NCI-H2081 (cell line): ENCODE measurements around the gene DNER.
"Not testable (repeated sequence)": the region's sequence is repeated elsewhere in the genome, so short reads cannot be mapped to it uniquely, and the experiment has no call there.

Source experiments
- DNase-seq, 2 experiments: peaks; one replicate each; lab custom pipeline; 2025; lab: John Stamatoyannopoulos, UW

The DNER gene

DNA sequence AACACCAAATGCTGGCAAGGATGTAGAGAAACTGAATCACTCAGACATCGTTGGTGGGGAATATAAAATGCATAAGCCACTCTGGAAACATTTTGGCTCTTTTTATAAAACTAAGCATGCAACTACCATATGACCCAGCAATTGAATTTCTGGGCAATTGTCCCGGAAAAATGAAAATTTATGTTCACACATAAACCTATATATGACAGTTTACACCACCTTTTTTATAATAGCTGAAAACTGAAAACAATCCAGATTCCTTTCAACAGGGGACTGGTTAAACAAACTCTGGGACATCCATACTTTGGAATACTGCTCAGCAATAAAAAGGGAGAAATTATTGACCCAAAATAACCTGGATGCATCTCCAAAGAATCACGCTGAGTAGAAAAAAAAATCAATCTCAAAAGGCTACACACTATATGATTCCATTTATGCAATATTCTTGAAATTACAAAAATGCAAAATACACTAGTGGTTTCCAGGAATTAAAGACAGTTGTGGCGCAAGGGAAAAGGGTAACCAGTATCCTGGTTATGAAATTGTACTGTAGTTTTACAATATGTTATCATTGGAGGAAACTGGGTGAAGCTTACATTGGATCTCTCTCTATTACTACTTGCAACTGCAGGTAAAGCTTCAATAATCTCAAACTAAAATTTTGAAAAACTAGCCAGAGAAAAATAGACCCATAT is 313.0 kb downstream of the DNER start:
- no peak for DNase-seq

DNA sequence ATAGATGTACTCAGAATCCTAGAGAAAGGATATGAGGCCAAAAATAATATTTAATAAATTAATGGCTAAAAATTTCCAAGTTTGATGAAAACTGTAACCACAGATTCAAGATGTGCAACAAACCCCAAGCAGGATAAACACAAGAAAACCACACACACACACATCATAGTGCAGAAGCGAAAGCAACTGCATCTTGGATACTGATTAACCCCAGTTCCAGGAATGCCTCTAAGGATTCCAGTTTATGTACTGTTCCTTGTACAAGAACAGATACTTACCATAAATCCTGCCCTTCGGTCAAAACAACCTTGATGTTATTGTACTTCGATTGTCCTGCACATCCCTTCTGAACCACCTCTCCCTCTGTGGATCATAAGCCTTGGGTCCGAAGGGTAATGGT is 320.4 kb downstream of the DNER start:
- DNase-seq, result no peak

DNA sequence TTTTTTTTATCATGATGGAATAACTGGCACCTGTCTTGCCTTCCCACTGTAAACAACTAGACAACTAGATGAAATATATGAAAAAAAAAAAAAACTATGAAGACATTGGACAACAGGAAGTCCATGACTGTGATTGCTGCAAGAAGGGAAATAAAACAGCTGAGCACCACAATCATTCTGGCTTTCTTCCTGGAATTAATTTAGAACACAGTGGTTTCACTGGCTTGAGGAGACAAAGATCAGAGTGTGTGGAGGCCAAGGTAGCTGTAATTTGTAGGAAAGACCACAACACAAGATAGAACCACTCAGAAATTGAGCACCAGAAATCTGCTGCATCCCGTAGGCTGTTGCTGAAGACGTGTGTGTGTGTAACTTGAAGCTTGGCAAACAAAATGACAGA is 322.2 kb downstream of the DNER start:
- no peak for DNase-seq

DNA sequence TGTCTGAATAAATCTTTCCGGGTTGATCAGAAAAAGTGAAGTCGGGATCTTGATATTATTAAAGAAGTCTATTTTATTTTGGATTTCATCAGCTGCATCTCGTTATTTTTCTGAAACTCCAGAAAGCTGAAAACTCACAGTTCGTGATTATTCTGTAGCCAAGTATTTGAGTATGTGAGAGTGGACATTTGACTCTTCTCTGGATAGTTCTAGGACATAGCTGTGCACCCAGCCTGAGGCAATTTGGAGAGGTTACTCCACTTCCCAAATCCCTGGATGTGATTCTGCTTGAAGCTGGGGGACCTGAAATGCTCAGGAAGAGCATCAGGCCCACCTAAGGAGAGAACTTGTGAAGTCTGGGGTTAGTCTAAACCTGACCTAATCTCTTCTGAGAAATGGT is 325.6 kb downstream of the DNER start:
- DNase-seq, result no peak

DNA sequence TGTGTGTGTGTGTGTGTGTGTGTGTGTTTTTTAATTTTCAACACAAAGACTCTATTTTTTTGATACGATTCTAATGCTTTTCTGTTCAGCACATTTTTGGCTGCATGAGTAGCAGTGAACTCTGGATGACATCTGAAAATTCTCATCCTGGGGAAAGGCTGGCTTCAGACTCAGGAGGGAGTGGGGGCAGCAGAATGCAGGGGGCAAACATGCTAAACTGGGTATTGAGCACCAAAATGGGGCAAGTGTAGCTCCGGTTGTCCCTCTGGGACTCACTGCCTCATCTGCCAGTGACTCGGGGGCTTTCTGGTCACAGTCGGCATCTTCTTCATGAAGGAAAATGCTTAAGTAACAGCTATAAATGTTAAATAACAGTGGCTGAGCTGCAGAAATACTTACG is 326.5 kb downstream of the DNER start:
- no peak for DNase-seq

DNA sequence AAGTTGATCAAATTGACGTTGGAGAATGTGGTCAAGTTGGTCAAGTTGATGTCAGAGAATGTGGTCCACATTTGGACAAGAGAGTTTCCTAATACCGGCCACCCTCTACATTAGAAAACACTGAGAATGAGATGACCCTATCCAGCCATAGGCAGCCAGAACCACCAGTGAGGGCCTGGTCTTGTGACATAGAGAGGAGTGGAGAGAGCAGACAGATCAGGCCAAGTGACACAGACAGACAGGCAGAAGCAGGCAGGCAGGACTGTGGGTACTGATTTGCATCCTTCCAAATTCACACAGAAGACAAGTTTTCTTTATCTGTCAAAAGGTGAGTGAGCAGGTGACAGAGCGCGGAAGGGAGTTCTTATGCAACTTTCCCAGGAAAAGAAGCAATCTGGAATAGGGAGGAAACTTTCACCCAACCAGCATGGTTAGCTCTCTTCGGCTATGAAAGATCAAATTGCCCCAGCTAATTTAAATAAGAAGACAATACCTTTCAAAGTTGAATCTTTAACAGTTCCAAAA is 334.2 kb downstream of the DNER start:
- no peak for DNase-seq

DNA sequence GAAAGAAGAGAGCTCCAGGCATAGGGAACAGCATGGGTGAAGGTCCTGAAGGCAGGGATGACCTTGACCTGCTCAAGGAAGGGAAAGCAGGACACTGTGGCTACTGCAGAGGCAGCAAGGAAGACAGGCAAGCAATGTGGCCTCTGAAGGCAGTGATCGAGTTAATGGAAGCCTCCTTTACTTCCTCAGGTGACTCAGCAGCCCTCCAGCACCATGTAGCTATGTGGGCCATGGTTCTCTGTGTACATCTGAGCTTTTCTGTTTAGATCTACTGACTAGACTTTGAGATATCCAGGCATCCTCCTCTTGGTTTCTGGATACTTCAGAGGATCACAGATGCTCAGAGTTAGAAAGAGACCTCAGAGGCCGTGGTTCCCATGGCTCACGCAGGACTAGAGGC is 336.0 kb downstream of the DNER start:
- DNase-seq, result no peak

GRCh38 chr2:229376866-229377265 is 337.5 kb downstream of the DNER start:
- no peak for DNase-seq

DNA sequence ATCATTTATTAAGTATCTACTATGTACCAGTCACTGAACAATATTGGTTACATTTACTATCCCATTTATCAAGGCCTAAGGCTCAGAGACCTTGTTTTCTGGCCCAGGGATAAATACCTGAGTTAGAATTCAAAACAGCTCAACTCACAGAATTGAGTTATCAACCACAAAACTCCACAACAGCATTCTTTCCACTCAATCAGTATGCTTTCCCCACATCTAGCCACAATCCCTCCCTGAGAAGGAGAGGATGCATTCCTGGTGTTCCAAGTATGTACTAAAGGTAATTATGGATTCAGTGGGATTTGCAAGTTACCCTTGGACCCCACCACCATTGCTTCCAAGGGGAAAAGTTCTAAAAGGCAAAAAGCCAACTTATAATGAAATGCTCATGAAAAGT is 339.1 kb downstream of the DNER start:
- DNase-seq, result no peak

- not testable (repeated sequence) for DNase-seq
Measured at GRCh38 chr2:229373311-229373710, 341.0 kb downstream of the DNER start.

DNA sequence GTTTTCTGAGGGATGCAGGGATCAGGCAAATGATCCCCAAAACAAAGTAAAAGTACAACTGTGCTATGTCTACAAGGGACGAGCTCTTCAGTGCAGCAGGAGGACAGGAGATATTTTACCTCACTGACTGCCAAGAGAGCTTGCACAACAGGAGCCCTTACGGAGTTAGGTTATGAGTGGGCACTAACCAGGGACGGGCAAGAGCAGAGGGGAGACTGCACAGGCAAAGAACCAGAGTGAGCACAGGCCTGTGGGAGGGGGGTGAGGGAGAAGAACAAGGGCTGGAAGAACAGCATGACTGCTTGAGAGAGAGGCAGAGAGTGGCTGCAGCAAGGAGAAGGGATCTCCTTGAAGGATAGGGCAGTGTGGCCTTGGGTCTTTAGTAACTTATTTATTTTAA is 342.1 kb downstream of the DNER start:
- DNase-seq, result no peak

GRCh38 chr2:229371086-229371485 is 343.3 kb downstream of the DNER start:
- no peak for DNase-seq

GRCh38 chr2:229370509-229370908 is 343.8 kb downstream of the DNER start:
- DNase-seq, result no peak

- DNase-seq, result no peak
Measured at GRCh38 chr2:229363185-229363814, 351.1 kb downstream of the DNER start.

DNA sequence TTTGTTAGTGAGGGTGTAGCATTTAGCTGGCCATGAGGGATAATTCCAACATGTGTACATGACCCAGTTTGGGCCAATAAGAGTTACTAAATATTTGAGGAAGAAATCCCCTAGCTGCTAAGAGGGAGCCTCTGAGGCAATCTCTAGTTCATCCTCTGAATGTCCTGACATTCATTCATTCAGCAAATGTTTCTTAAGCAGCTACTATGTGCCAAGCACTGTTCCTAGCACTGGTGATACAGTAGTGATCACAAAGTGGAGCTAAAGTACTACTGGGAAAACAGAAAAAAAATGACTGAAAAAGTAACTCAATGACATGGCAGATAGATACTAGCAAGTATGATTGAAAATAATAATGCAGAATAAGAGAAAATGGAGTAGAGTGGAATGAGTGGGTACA is 363.5 kb downstream of the DNER start:
- no peak for DNase-seq

GRCh38 chr2:229350117-229350805 is 364.1 kb downstream of the DNER start:
- DNase-seq, result no peak

- DNase-seq, result no peak
Measured at GRCh38 chr2:229348128-229348527, 366.2 kb downstream of the DNER start.

GRCh38 chr2:229346816-229347540 is 367.4 kb downstream of the DNER start:
- DNase-seq, result no peak

DNA sequence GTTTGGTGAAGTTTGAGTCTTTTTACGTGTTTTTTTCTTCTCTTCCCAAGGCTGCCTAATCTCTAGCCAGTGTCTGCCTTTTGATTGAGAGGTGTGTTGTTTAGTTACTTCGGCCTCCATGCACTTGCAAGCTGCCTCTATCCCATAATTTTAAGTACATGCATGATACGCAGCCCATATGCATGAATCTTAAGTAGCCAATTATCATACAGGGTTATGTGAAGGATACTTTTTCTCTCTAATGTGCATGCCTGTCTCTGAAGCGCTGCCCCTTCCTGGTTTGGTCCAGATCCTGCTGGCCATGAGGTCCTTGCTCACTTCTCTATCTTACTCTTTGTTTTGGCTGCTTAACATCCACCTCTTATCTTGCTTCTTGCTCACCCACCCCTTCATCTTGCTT is 369.4 kb downstream of the DNER start:
- no peak for DNase-seq

DNA sequence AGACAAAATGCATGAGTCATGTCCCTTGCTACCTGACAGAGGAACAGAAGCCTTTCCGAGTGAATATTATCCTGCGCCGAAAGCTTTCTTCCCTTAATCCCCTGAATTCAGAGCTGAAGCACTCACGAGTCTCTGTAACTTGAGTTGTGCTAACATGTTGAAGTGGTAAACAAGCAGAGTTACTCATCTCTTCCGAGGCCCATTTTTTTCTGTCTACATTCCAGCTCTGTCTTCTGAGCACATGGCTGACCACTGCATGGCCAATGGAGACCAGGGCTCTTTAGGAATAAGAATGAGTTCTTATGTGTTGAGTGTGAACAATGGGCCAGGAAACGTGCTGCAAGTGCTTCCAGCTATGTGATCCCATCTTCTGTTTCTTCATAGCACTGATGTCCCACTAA is 370.2 kb downstream of the DNER start:
- no peak for DNase-seq

- DNase-seq, result no peak
Measured at GRCh38 chr2:229343661-229344060, 370.7 kb downstream of the DNER start.

- peak in 1 of 2 experiments; percentile 10 for DNase-seq
Measured at GRCh38 chr2:229342376-229342775, 372.0 kb downstream of the DNER start.
